Activated CD4-positive, alpha-beta memory T cell treated with anti-CD3 and anti-CD28 coated beads for 36 hours (primary cell): ENCODE measurements around the gene CDH23. TPM values are rescaled to one million over a fixed set of nuclear protein-coding genes. Genes with fewer than 3 reads are reported as not detected.

Experiments used
- CTCF ChIA-PET: fragments of 350-600 bp; sonication (Branson Sonifier 250); formaldehyde crosslinking; loops from one replicate; lab custom pipeline; 2021; ENCODE audit warnings: antibody characterized with exemption, inconsistent platforms; lab: Charles Lee
- POLR2A ChIA-PET: fragments of 350-600 bp; sonication (Branson Sonifier 250); formaldehyde crosslinking; loops from one replicate; lab custom pipeline; 2021; ENCODE audit warnings: antibody characterized with exemption; lab: Charles Lee
- DNase-seq: peaks from one replicate; pipeline ENCODE4 v3.0.0-alpha.2; 2020
- H3K27ac Mint-ChIP-seq: one replicate; pipeline ENCODE4 v1.8.0; 2021; ENCODE audit warnings: mixed read lengths
- H3K27me3 Mint-ChIP-seq: one replicate; pipeline ENCODE4 v1.8.0; 2021; ENCODE audit warnings: mixed read lengths
- H3K36me3 Mint-ChIP-seq: one replicate; pipeline ENCODE4 v1.8.0; 2021; ENCODE audit warnings: mixed read lengths
- H3K4me1 Mint-ChIP-seq: one replicate; pipeline ENCODE4 v1.8.0; 2021; ENCODE audit warnings: low read depth, mixed read lengths
- H3K4me3 Mint-ChIP-seq: one replicate; pipeline ENCODE4 v1.8.0; 2021; ENCODE audit warnings: mild to moderate bottlenecking, mixed read lengths
- H3K9me3 Mint-ChIP-seq: one replicate; pipeline ENCODE4 v1.8.0; 2021; ENCODE audit warnings: mixed read lengths
- intact Hi-C: fragments of 100-400 bp; cut with micrococcal nuclease; formaldehyde crosslinking; loops from one replicate; pipeline ENCODE4 v1.15.1; 2023
- total RNA-seq, 2 experiments: library from RNA; stranded (reverse); gene quantifications; one replicate each; pipeline ENCODE4 v1.2.3, GENCODE V29; 2021

CDH23 gene
- total RNA-seq, 2 experiments from 2014 or later = 2.6 TPM

DNA sequence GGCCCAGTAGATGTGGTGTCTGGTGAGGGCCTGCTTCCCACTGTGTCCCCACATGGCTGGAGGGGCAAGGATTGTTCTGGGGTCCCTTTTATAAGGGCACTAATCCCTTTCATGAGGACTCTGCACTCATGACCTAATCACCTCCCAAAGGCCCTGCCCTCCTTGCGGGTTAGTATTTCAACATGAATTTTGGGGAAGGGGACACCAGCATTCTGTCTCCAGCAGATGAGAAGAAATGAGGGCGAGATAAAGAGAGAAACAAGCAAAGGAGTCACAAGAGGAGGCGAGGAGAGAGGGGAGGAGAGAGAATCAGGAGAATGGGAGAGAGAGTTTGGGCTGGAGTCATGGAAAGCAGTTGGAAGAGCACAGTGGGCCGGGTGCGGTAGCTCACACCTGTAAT is 239.1 kb downstream of the CDH23 start:
- intact Hi-C loops = no loop called here
- Mint-ChIP-seq H3K27me3 (no peaks in the 10 kb centered on the region), H3K4me3 (no peak overlapping the region), H3K27ac (no peak overlapping the region), H3K4me1 (peaks cover 3% of the 10 kb centered on the region), H3K9me3 (no peaks in the 10 kb centered on the region), H3K36me3 (no peaks in the 10 kb centered on the region)
- POLR2A ChIA-PET = no interaction called here
- CTCF ChIA-PET = no interaction called here
- DNase-seq = no peak

DNA sequence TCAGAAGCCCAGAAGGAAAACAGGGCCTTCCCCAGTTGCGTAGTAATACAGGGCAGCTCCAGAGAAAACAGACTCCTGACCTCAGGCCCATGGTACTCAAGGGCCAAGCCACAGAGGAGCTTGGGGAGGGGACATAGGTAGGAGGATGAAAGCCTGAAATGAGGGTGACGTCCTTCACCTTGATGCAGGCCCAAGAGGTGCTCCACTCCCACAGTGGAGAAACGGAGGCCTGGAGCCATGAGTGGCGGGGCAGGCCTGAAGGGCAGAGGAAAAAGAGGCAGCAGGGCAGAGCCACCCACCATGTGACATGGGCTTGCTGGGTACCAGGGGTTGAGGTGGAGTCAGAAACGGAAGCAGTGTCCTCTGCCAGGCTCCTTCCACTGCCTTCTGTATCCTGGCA is 239.9 kb downstream of the CDH23 start:
- intact Hi-C loops = no loop called here
- Mint-ChIP-seq H3K27ac (no peak overlapping the region), H3K36me3 (no peaks in the 10 kb centered on the region), H3K4me3 (no peak overlapping the region), H3K27me3 (no peaks in the 10 kb centered on the region), H3K4me1 (peaks cover 3% of the 10 kb centered on the region), H3K9me3 (no peaks in the 10 kb centered on the region)
- DNase-seq = no peak
- POLR2A ChIA-PET = no interaction called here
- CTCF ChIA-PET = no interaction called here

DNA sequence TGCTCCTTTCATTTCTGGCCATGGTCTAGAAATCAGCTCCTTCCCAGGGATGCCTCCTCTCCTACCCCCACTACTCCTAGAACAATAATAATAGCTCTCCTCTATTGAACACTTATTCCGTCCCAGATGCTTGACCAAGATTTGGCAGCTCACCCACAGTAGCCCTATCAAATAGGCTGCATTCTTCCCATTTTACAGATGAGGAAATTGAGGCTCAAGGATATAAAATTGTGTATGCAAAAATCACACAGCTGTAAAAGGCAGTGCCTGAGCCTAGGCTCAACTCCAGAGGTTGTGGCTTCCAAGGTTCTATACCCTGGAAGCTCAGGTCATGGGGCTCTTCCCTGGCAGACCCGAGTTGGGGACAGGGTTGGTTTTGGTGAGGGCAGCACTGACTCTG is 240.6 kb downstream of the CDH23 start:
- Mint-ChIP-seq H3K9me3 (no peaks in the 10 kb centered on the region), H3K4me1 (peaks cover 3% of the 10 kb centered on the region), H3K27me3 (no peaks in the 10 kb centered on the region), H3K36me3 (no peaks in the 10 kb centered on the region), H3K4me3 (no peak overlapping the region), H3K27ac (no peak overlapping the region)
- CTCF ChIA-PET = no interaction called here
- DNase-seq = no peak
- intact Hi-C loops = no loop called here
- POLR2A ChIA-PET = no interaction called here

DNA sequence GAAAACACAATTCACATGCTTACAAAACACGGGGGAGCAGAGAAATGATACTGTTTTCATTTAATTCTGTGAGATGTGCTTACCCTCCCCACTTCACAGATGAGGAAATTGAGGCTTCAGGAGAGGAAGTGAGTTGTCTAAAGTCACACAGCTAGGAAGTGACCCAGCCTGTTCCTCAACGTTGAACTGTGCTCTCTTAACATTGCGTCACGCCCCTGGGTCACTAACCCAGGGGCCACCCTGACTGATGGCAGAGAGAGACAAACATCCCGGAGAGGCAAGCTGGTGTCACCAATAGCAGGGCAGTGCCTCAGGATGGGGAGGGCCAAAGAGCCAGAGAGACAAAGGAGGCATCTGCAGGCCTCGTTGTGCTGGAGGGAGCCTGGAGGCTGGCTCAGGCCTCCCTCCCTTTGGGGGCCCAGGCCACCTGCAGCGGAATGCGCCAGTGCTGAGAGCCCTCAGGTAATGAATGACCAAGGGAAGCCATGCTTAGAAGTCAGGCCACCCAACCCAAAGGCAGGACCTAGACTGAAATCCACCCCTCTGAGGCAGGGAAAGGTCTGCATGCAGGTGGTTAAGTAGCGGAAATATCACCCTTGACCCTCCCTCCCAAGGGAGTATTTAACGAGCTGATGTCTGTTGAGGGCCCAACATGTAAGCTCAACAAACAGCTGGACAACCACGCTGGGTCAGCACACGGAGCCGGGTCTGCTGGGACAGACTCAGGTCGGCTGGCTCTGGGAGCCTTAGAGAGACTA is 241.5 kb downstream of the CDH23 start:
- no peak overlapping the region for H3K4me3 Mint-ChIP-seq
- no peaks in the 10 kb centered on the region for H3K36me3 Mint-ChIP-seq
- no peak overlapping the region for H3K27ac Mint-ChIP-seq
- peaks cover 3% of the 10 kb centered on the region for H3K4me1 Mint-ChIP-seq
- ChIA-PET CTCF (interaction anchor here (0.6 to 1.3 kb wide), 2 partner anchors 8 to 253 kb away, joined by 3 read pairs; no protein-coding TSS in a partner anchor), POLR2A (no interaction called here)
- H3K9me3 Mint-ChIP-seq = no peaks in the 10 kb centered on the region
- intact Hi-C loops = no loop called here
- peak; percentile 13 for DNase-seq
- no peaks in the 10 kb centered on the region for H3K27me3 Mint-ChIP-seq

DNA sequence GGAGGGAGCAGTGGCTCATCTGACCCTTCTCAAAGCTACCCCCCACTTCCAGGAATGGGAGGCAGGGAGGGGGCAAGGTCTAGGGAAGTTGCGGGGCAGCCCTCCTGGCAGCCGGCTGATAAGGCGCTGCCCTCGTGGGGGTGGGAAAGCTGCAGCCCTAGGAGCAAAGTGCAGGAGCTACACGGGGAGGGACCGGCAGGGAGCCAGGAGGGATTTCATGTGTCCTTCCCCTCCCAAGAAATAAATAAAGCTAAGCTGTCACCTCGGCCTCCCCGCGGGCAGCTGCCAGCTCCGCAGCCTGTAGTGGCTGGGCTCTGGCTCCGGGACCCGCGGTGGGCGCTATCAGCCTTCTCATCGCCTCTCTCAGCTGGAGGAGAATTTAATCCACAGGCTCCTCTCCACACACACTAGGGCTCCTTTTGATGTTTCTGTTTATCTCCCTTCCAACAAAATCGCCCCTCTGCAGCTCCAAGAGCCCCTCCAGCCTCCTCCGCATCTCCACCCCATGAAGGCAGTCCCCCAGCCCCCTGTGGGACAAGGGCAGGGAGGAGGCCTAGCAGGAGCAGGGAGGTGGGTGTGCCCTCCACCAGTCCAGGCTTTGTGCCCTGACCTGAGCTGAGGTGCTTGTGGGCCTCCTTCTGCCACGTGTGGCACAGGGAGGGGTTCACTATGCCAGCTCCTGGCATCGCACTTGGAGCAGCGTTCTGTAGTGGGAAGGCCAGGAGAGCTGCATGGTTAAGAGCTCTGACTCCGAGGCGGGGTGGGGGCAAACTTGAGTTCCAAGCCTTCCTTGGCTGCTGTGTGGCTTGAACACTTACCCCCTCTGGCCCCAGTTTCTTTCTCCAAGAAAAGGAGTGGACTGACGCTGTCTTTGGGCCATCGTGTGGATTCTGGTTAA is 242.4 kb downstream of the CDH23 start:
- intact Hi-C loops = no loop called here
- Mint-ChIP-seq H3K4me1 (peaks cover 3% of the 10 kb centered on the region), H3K27ac (no peak overlapping the region), H3K4me3 (no peak overlapping the region), H3K9me3 (no peaks in the 10 kb centered on the region), H3K36me3 (no peaks in the 10 kb centered on the region), H3K27me3 (no peaks in the 10 kb centered on the region)
- POLR2A ChIA-PET = no interaction called here
- CTCF ChIA-PET = interaction anchor here (1.1 to 1.4 kb wide), 3 partner anchors 9 to 325 kb away, joined by 3 read pairs; no protein-coding TSS in a partner anchor
- DNase-seq = no peak

DNA sequence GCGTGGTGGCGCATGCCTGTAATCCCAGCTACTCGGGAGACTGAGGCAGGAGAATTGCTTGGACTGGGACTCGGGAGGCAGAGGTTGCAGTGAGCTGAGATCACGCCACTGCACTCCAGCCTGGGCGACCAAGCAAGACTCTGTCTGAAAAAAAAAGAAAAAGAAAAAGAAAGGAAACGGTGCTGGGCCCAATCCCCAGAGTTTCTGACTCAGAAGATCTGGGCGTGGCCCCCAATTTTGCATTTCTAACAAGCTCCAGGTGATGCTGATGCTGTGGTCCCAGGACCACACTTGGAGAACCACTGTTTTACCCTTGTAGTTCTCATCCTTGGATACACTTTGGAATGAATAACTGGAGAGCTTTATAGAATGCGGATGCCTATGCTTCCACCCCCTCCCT is 243.9 kb downstream of the CDH23 start:
- Mint-ChIP-seq H3K27ac (no peak overlapping the region), H3K36me3 (no peaks in the 10 kb centered on the region), H3K27me3 (no peaks in the 10 kb centered on the region), H3K4me3 (no peak overlapping the region), H3K9me3 (no peaks in the 10 kb centered on the region), H3K4me1 (peaks cover 3% of the 10 kb centered on the region)
- intact Hi-C loops = no loop called here
- ChIA-PET POLR2A (no interaction called here), CTCF (interaction anchor here (1.1 to 1.4 kb wide), 3 partner anchors 31 to 327 kb away, joined by 3 to 4 read pairs (median 3); no protein-coding TSS in a partner anchor)
- DNase-seq = no peak

DNA sequence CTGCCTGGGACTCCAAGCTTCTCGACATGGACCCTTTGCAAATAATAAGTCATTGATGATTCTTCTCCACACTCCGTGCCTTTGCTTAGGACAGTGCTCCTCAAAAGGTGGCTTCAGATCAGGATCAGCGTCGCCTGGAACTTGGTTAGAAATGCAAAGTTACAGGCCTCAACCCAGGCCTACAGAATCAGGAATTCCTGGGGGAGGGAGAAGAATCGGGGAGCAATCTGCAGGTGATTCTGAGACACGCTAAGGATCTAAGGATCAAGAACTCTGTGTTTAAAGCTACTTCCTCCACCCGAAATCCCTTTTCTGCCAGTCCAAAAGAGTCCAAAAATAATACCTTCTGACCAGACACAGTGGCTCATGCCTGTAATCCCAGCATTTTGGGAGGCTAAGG is 244.7 kb downstream of the CDH23 start:
- intact Hi-C loops = no loop called here

DNA sequence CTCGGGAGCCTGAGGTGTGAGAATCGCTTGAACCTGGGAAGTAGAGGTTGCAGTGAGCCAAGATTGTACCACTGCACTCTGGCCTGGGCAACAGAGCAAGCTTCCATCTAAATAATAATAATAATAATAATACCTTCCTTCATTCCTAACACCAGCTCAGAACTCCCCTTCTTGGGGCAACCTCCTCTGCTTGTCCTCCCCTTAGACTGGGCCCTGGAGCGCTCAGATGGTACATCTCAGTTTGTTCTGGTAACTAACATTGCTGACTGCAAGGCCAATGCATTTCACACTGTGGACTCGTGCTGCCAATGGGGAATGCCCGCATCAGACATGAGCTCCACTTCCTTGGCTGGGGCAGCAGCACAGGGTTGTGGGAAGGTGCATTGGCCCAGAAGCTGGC is 245.3 kb downstream of the CDH23 start:
- H3K27ac Mint-ChIP-seq = no peak overlapping the region
- no peak overlapping the region for H3K4me3 Mint-ChIP-seq
- no peaks in the 10 kb centered on the region for H3K36me3 Mint-ChIP-seq

More for the DNA sequence above, 244.7 kb downstream of the CDH23 start:
- H3K27ac Mint-ChIP-seq = no peak overlapping the region
- no peaks in the 10 kb centered on the region for H3K9me3 Mint-ChIP-seq
- H3K4me1 Mint-ChIP-seq = peaks cover 3% of the 10 kb centered on the region
- DNase-seq = no peak
- no peaks in the 10 kb centered on the region for H3K27me3 Mint-ChIP-seq
- CTCF ChIA-PET = interaction anchor here (1.3 kb wide), 1 partner anchor 32 kb away, joined by 4 read pairs; no protein-coding TSS in a partner anchor
- H3K4me3 Mint-ChIP-seq = no peak overlapping the region
- POLR2A ChIA-PET = no interaction called here
- H3K36me3 Mint-ChIP-seq = no peaks in the 10 kb centered on the region

DNA sequence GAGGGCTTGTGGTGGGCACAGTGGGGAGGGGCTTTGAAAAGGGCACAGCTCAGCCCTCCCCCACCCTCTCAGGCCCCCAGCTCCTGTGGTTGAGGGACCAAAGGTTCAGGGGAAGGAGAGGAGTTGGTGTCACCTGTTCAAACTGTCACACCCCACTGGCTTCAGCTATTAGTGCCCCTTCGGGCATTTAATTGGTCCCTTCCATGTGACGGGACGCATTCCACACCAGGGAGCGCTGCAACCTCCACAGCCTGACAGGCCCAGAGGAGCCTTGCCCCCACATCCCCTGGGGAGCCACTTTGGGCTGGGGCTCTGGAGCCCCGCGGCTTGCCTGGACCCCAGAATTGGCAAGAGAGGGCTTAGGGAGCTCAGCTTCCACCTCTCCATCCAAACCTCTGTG is 247.2 kb downstream of the CDH23 start:
- intact Hi-C loops = no loop called here
- DNase-seq = no peak
- Mint-ChIP-seq H3K4me1 (no peaks in the 10 kb centered on the region), H3K4me3 (no peak overlapping the region), H3K9me3 (no peaks in the 10 kb centered on the region), H3K36me3 (no peaks in the 10 kb centered on the region), H3K27me3 (no peaks in the 10 kb centered on the region), H3K27ac (no peak overlapping the region)
- CTCF ChIA-PET = no interaction called here
- POLR2A ChIA-PET = no interaction called here

More for the DNA sequence above, 245.3 kb downstream of the CDH23 start:
- ChIA-PET POLR2A (no interaction called here), CTCF (no interaction called here)
- Mint-ChIP-seq H3K9me3 (no peaks in the 10 kb centered on the region), H3K27me3 (no peaks in the 10 kb centered on the region), H3K4me1 (peaks cover 3% of the 10 kb centered on the region)
- no peak for DNase-seq
- intact Hi-C loops = no loop called here

DNA sequence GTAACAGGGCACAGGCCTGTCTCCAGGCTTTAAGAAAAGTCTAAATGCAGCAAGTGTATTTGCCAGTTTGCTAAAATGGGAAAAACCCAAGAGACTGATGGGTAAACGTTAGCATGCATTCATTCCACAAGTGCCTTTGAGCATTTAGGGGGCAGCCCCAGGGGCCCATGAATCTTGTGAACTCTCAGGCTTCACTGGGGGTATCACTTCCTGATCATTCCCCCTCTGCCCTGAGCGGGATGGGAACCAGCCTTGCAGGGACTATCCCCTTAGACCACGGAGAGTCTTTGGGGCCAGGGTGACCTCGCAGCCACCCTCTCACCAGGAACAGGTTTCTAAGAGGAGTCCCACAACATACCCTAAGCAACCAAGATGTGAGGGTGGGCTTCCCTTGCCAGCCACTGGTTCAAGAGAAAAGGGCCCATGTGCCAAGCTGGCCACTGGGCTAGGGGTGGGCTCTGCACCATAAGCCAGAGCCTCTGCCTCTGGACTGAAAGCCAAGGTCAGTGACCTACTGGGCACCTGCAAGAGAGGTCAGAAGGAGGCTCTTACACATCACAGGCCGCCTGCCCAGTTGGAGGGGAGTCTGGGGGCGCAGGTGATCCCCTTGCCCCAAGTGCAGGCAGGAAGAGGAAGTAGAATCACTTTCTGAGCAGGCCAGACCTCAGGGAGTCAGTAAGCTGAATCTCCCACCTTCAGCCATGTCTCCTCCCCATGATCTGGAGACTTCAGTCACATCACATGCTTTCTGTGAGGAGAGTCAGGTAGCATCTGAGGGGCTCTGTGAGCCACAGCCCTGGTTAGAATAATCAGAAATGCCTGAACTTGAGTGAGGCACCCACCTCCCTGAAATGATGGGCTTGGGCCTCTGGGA is 247.8 kb downstream of the CDH23 start:
- no peak overlapping the region for H3K4me3 Mint-ChIP-seq
- POLR2A ChIA-PET = no interaction called here
- no peaks in the 10 kb centered on the region for H3K27me3 Mint-ChIP-seq
- peak; percentile 13 for DNase-seq
- no peaks in the 10 kb centered on the region for H3K36me3 Mint-ChIP-seq
- CTCF ChIA-PET = interaction anchor here (1.1 kb wide), 1 partner anchor 75 kb away, joined by 3 read pairs; no protein-coding TSS in a partner anchor
- H3K9me3 Mint-ChIP-seq = no peaks in the 10 kb centered on the region
- intact Hi-C loops = no loop called here
- no peaks in the 10 kb centered on the region for H3K4me1 Mint-ChIP-seq
- H3K27ac Mint-ChIP-seq = no peak overlapping the region

DNA sequence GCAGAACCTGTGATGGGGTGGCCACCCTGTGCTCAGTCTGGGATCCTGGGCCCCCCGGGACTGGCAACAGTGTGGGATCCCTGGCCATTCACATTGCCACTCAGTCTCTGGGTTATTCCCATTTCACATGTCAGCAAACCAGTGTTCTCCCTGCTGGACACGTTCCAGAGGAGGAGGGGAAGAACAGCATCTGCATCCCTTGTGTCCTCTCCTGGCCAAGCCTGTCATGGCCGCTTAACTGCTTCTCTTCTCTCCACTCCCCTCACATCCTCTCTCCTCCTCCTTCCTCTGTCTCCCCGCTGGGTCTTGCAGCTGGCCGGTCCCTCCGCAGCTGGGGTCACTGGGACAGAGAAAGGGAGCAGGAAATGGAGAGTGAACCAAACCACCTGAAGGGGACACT is 248.5 kb downstream of the CDH23 start:
- Mint-ChIP-seq H3K27ac (no peak overlapping the region), H3K4me3 (no peak overlapping the region), H3K9me3 (no peaks in the 10 kb centered on the region), H3K36me3 (no peaks in the 10 kb centered on the region), H3K4me1 (no peaks in the 10 kb centered on the region), H3K27me3 (no peaks in the 10 kb centered on the region)
- ChIA-PET CTCF (interaction anchor here (1.1 kb wide), 1 partner anchor 75 kb away, joined by 3 read pairs; no protein-coding TSS in a partner anchor), POLR2A (no interaction called here)
- intact Hi-C loops = no loop called here
- no peak for DNase-seq
